ENCODE data around the gene TFEB.
A peak's percentile ranks its signal among the peaks of the same experiment; 100 is the strongest.

Gene TFEB

GRCh38 chr6:41690541-41691330 is 44.7 kb downstream of the TFEB start:
- DNase-seq (ENCODE audit: low read depth), result no peak

- no peak for DNase-seq (ENCODE audit: low read depth)
Observed at GRCh38 chr6:41689171-41690008, 46.0 kb downstream of the TFEB start.

GRCh38 chr6:41688256-41688965 is 47.0 kb downstream of the TFEB start:
- DNase-seq (ENCODE audit: low read depth), result no peak

GRCh38 chr6:41687501-41688175 is 47.8 kb downstream of the TFEB start:
- no peak for DNase-seq (ENCODE audit: low read depth)

GRCh38 chr6:41685641-41686380 is 49.6 kb downstream of the TFEB start:
- no peak for DNase-seq (ENCODE audit: low read depth)

GRCh38 chr6:41684311-41685180 is 50.9 kb downstream of the TFEB start:
- DNase-seq (ENCODE audit: low read depth), result no peak

GRCh38 chr6:41683523-41684310 is 51.7 kb downstream of the TFEB start:
- peak; percentile 68 for DNase-seq (ENCODE audit: low read depth)

GRCh38 chr6:41683273-41683522 is 52.2 kb downstream of the TFEB start:
- no peak for DNase-seq (ENCODE audit: low read depth)

- no peak for DNase-seq (ENCODE audit: low read depth)
Observed at GRCh38 chr6:41682497-41683272, 52.7 kb downstream of the TFEB start.

GRCh38 chr6:41682056-41682477 is 53.3 kb downstream of the TFEB start:
- peak; percentile 35 for DNase-seq (ENCODE audit: low read depth)

- DNase-seq (ENCODE audit: low read depth), result no peak
Observed at GRCh38 chr6:41680182-41680965, 55.0 kb downstream of the TFEB start.

- DNase-seq (ENCODE audit: low read depth), result no peak
Observed at GRCh38 chr6:41679696-41680095, 55.7 kb downstream of the TFEB start.

- DNase-seq (ENCODE audit: low read depth), result no peak
Observed at GRCh38 chr6:41678511-41679084, 56.8 kb downstream of the TFEB start.

- DNase-seq (ENCODE audit: low read depth), result no peak
Observed at GRCh38 chr6:41677124-41677921, 58.1 kb downstream of the TFEB start.

- no peak for DNase-seq (ENCODE audit: low read depth)
Observed at GRCh38 chr6:41676431-41676830, 59.0 kb downstream of the TFEB start.

- DNase-seq (ENCODE audit: low read depth), result no peak
Observed at GRCh38 chr6:41675992-41676391, 59.4 kb downstream of the TFEB start.

GRCh38 chr6:41675176-41675775 is 60.1 kb downstream of the TFEB start:
- no peak for DNase-seq (ENCODE audit: low read depth)
